Right lobe of liver (tissue), 6 donors: ENCODE measurements around the gene SGSH. TPM values are rescaled to one million over a fixed set of nuclear protein-coding genes. Genes with fewer than 3 reads are reported as not detected.

Experiments
- ATAC-seq, 4 donors: fragments of 200-7000 bp; cut with Tn5 transposase; one replicate each; pipeline ENCODE4 v1.9.1; 2020; ENCODE audit warnings: mild to moderate bottlenecking in 4 of 4, moderate library complexity in 4 of 4
- DNase-seq, 3 donors: peaks; one replicate each; pipeline ENCODE4 v3.0.0-alpha.2; 2020
- H3K27ac ChIP-seq, 3 donors: fragments of 200-600 bp; one replicate each; pipeline ENCODE4 v1.8.0; 2022
- H3K27me3 ChIP-seq, 2 donors: fragments of 200-600 bp; one replicate each; pipeline ENCODE4 v1.8.0; 2022
- H3K36me3 ChIP-seq, 4 donors: fragments of 200-600 bp; sonication (generic) in 1 of 4; one replicate each; pipeline versions ENCODE4 v1.5.1 to v1.8.0; 2017 to 2022; ENCODE audit warnings: control low read depth in 1 of 4
- H3K4me1 ChIP-seq, 4 donors: fragments of 200-600 bp; sonication (generic) in 1 of 4; one replicate each; pipeline versions ENCODE4 v1.5.1 to v1.8.0; 2017 to 2022; ENCODE audit warnings: control low read depth in 1 of 4
- H3K4me3 ChIP-seq, 3 donors: fragments of 200-600 bp; one replicate each; pipeline ENCODE4 v1.8.0; 2022
- H3K9me3 ChIP-seq, 4 donors: fragments of 200-600 bp; sonication (generic) in 1 of 4; one replicate each; pipeline versions ENCODE4 v1.5.1 to v1.8.0; 2017 to 2022; ENCODE audit warnings: control low read depth in 1 of 4
- CTCF ChIP-seq, 4 donors: fragments of 200-600 bp in 3 of 4; fragments of 450-650 bp in 1 of 4; IDR thresholded peaks; one replicate each; pipeline versions ENCODE4 v1.5.1 to v1.8.0; 2016 to 2022; ENCODE audit warnings: antibody characterized with exemption in 4 of 4, mild to moderate bottlenecking in 2 of 4
- POLR2A ChIP-seq: fragments of 450-650 bp; IDR thresholded peaks from one replicate; pipeline ENCODE4 v1.6.1; 2017; ENCODE audit warnings: antibody characterized with exemption, mild to moderate bottlenecking
- WGBS: methylation state at CpG from one replicate; pipeline ENCODE4 v1.1.6; 2018; ENCODE audit warnings: low coverage, low lambda C conversion rate; ENCODE audit not compliant: insufficient coverage; ENCODE audit errors: missing lambda C conversion rate; 5-methylcytosine and 5-hydroxymethylcytosine counted together
- intact Hi-C, 2 donors: fragments of 100-400 bp; cut with DNase I; formaldehyde crosslinking; loops; one replicate each; pipeline versions ENCODE4 v1.11.2 to v1.14.1; 2022
- total RNA-seq, 6 experiments: library from RNA; depleted of rRNA in 2 of 6; stranded (reverse); fragments of >200 nt in 2 of 6; fragmentation: NEBNext Ultra II Directional in 3 of 6; extraction: Animal tissue kit (Norgen Biotek cat#: 25700) in 3 of 6; gene quantifications; one replicate each; pipeline versions ENCODE4 v1.1.0 to v1.2.4, GENCODE V29; 2016 to 2023
- donor health status: DM: no; HTN: yes; CAD: no.
- donor health status: DM: no; HTN: no; CAD: no.
- donor health status: DM: no; HTN: no; CAD: no.
- donor health status: DM: no; HTN: yes; CAD: no.
- donor health status: DM: no; HTN: yes; CAD: no.

The SGSH gene
- total RNA-seq, 6 experiments from 2014 or later, result 9.7 to 23.5 (median 15.7) TPM

GRCh38 chr17:80164185-80164584, 55.9 kb downstream of the SGSH start:
- H3K27me3 ChIP-seq, result no peaks in the 10 kb centered on the region
- H3K4me1 ChIP-seq, result no peaks in the 10 kb centered on the region
- DNase-seq, result no peak
- ATAC-seq, result no peak
- intact Hi-C loops, result no loop called here
- TF ChIP-seq CTCF (IDR thresholded peaks at IDR 0.05) (no peak), POLR2A (no peak)
- H3K27ac ChIP-seq, result no peak overlapping the region
- WGBS, result 80% methylated on average over 11 of the region's 11 CpGs
- H3K9me3 ChIP-seq, result no peaks in the 10 kb centered on the region
- H3K4me3 ChIP-seq, result no peak overlapping the region
- H3K36me3 ChIP-seq, result no peaks in the 10 kb centered on the region

- no peaks in the 10 kb centered on the region for H3K36me3 ChIP-seq
- H3K9me3 ChIP-seq, result no peaks in the 10 kb centered on the region
- no peak overlapping the region for H3K27ac ChIP-seq
- ATAC-seq (no peak), DNase-seq (no peak)
- intact Hi-C loops, result no loop called here
- WGBS, result 88% methylated on average over 2 of the region's 4 CpGs
- H3K4me1 ChIP-seq, result no peaks in the 10 kb centered on the region
- no peaks in the 10 kb centered on the region for H3K27me3 ChIP-seq
- H3K4me3 ChIP-seq, result no peak overlapping the region
- TF ChIP-seq CTCF (IDR thresholded peaks at IDR 0.05) (no peak), POLR2A (no peak)
Observed at GRCh38 chr17:80163336-80163735, 56.8 kb downstream of the SGSH start.

GRCh38 chr17:80160536-80160935, 59.6 kb downstream of the SGSH start:
- DNase-seq, result no peak
- Histone ChIP-seq H3K27ac (no peak overlapping the region), H3K4me1 (no peaks in the 10 kb centered on the region), H3K9me3 (no peaks in the 10 kb centered on the region), H3K4me3 (no peak overlapping the region), H3K36me3 (no peaks in the 10 kb centered on the region), H3K27me3 (no peaks in the 10 kb centered on the region)
- 62% methylated on average over 3 of the region's 3 CpGs for WGBS
- no peak for ATAC-seq
- TF ChIP-seq CTCF (IDR thresholded peaks at IDR 0.05) (no peak), POLR2A (no peak)
- intact Hi-C loops, result no loop called here

Other genes with a start within 250 kb of the SGSH start
- 10 to 100 TPM in 4 of 6 experiments, 1 to 10 TPM in 2; 5.8 to 21.0 (median 14.4) TPM for gene TBC1D16, start 184.5 kb downstream of the SGSH start, total RNA-seq
- gene CCDC40, start 183.7 kb downstream of the SGSH start, total RNA-seq, result 1 to 10 TPM; 1.7 to 3.1 (median 2.1) TPM
- gene GAA, start 118.8 kb downstream of the SGSH start, total RNA-seq, result 10 to 100 TPM; 42.7 to 94.1 (median 71.0) TPM
- 10 to 100 TPM; 21.6 to 41.7 (median 32.2) TPM for gene EIF4A3, start 73.2 kb downstream of the SGSH start, total RNA-seq
- under 1 TPM in 3 of 6 experiments, not detected in 3; 0.20 to 0.29 (median 0.22) TPM for gene CARD14, start 50.3 kb downstream of the SGSH start, total RNA-seq
- 1 to 10 TPM; 5.8 to 9.8 (median 6.5) TPM for gene SLC26A11, start 94 bp upstream of the SGSH start, total RNA-seq
- gene RNF213, start 40.5 kb upstream of the SGSH start, total RNA-seq, result 10 to 100 TPM; 59.1 to 87.7 (median 73.0) TPM
- 10 to 100 TPM in 5 of 6 experiments, 1 to 10 TPM in 1; 6.8 to 14.1 (median 11.3) TPM for gene ENDOV, start 194.8 kb upstream of the SGSH start, total RNA-seq